ENCODE data around the gene CDKN1C.
"Not testable (repeated sequence)": the region's sequence is repeated elsewhere in the genome, so short reads cannot be mapped to it uniquely, and the experiment has no call there.

The CDKN1C gene

DNA sequence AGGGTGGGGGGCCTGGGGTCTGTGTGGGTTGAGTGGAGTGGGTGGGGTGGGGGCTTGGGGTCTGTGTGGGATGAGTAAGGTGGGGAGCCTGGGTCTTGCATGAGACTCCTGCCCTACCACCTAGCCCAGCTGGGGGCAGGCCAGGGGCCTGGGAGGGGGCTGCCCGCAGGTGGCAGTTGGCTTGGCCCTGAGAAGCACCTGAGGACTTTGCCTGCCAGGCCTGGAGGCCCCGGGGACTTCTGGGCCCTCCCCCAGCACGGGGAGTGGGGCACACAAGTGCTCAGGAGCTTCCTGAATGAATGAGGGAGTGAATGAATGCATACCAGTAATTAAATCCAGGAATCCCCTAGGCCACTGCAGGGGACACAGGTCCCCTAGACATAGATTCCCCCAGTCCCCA lies 37.1 kb upstream of the CDKN1C start:
- no peak for DNase-seq

DNA sequence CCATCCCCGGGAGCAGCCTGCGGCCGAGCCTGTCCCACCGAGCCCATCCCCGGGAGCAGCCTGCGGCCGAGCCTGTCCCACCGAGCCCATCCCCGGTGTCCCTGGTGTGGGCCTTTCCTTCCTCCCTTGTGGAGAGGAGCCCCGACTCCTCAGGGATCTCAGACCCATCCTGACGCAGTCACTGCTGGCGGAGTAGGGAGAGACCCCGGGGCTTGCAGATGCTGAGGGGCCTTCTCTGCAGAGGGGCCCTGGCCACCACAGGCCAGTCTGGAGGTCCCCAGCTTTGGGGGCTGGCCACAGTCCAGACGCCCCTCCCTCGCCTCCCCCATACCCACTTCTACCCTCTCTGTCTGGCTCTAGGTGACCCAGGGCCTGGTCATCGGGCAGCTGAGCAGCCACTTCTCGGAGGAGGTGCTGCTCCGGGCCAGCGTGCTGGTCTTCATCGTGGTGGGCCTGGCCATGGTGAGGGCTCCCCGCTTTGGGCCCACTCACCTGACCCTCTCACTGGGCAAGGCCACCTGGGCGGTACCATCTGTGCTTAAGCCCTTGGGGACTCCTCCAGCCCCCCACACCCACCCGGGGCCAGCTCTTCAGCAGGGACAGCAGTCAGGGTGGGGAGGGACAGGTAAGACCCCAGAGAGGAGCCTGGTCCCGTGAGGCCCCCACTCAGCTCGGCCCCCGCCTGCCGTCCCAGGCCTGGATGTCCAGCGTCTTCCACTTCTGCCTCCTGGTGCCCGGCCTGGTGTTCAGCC lies 36.3 kb upstream of the CDKN1C start:
- no peak for DNase-seq

GRCh38 chr11:2921261-2921660 lies 35.7 kb upstream of the CDKN1C start:
- no peak for DNase-seq

DNA sequence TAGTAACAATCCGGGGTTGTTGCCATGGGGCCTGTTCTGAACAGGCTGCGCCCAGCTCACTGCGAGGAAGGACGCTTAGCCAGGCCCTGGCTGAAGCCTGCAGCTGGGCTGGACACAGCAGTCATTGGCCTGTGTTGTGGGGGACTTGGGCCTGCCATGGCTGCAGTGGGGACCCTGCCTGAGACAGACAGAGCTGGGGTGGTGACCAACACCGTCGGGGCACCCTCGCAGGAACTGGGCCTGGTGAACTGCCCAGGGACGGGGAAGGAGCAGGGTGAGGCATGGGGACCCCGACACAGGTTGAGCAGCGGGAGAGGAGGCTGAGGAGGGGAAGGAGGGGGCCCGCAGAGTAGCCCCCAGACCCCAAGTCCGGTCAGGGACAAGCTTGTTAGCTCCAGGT lies 34.8 kb upstream of the CDKN1C start:
- no peak for DNase-seq

- DNase-seq, result no peak
These were observed 34.3 kb upstream of the CDKN1C start for GRCh38 chr11:2919837-2920236.

DNA sequence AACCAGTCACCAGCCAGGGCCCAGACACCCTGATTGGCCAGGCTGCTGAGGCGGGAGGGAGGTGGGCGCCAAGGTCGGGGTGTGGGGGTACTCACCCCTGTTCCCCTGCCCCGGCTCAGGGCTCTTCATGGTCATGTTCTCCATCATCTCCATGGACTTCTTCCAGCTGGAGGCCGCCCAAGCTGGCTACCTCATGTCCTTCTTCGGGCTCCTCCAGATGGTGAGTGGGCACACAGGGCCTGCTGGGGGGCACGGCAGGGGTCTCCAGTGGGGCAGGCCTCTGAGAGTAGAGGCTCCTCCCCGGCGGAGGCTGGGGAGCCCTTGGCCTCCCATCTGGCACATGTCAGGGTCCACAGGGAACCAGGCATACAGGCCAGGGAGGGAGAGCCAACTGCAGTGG lies 33.6 kb upstream of the CDKN1C start:
- DNase-seq, result no peak

DNA sequence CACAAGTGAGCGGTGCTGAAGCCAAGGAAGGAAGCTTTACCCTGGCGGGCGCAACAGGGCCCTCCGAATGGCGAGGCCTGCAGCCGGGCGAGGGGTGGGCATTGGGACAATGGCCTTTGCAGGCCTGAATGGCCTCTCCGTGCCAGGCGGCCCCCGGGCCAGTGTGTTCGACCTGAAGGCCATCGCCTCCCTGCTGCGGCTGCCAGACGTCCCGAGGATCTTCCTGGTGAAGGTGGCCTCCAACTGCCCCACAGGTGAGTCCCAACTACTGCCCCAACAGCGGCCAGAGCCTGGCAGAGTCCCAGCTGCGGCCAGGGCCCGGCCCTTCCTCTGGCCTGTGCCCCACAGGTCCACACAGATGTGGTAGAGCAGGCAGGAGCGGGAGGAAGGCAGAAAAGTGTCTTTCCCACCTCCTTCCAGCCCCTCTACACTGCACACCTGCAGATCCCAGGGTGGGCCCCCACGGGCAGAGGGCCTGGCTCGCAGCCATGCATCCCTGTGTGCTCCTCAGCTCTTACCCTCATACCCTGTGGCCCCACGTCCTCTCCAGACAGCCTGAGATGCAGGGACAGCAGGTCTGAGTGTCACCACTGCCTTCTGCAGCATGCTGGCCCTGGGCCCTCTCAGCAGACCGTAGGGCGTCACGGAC lies 32.4 kb upstream of the CDKN1C start:
- DNase-seq, result no peak

DNA sequence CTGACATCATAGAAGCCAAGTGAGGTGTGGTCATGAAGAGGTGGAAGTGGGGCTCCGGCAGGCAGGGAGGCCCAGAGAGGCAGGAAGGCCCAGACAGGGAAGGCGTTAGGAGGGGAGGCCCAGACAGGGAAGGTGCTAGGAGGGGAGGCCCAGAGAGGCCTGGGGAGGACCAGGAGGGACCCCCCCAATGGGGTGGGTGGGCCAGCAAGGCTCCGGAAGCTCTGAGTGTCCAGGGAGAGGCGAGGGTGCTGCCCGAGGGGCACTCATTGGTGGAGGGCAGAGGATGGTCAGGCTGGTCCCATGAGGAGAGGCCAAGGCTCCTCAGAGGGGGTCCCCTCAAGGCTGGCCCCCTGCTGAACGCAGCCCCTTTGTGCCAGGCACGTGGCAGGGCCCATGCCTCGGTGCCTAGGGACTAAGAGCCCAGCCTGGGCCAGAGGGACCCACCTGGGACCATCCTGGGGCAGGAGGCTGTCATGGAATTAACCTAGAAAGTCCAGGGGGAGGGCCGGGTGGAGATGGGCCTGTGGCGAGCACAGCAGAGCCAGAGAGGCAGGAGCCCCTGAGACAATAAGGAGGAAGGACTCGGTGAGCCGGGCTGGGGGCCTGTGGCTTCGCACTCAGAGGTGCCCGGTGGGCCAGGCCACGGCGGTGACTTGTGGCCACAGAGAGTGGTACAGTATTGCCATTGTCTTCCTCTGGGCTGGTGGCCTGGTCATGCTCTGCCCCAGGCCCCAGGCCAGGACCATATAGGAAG lies 31.5 kb upstream of the CDKN1C start:
- no peak for DNase-seq

DNA sequence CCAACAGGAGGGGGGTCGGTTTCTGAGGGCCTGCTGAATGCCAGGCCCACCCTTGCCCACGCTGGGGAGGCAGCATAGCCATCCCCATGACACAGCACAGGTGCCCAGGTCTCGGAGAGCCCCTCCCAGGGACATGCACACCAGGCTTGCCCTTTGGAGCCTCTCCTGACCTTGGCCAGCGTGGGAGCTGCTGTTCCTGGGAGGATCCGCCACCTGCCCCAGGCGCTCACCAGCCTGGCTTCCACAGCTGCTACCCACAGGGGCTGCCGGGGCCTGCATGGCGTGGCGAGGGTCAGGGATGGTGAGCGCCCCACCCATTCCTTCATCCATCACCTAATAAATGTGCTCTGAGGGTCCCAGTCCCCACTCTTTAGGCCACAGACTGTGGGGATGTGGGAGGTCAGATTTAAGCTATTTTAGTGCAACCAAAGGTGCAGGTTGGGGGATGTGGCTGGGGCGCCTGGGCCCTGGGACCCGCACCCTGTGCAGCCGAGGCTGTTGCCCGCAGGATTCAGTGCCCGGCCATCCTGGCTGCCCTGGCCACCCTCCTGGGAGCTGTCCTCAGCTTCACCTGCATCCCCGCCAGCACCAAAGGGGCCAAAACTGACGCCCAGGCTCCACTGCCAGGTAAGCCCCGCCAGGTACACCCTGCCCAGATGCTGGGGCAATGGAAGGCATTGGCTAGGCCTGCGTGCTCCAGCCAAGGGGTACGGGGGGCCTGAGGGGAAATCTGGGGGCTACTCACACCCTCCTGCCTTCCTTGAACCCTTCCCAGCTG lies 30.7 kb upstream of the CDKN1C start:
- no peak for DNase-seq

DNA sequence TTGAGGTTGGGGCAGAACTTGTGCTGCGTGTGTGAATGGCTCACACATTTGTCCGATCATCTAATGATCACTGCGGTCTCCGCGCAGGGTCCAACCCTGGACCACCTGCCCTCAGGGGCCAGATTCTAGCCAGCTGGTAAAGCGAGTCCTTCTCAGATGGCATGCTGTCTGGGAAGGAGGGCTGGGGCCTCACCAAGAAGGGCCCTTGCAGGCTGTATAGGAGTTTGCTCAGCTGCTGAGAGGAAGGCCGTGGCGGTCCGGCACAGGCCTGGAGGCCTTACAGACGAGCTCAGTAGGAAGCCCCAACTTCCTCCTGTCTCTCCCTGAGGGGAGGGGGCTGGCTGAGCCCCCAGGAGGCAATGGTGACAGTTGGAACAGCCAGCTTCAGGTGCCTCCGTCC lies 29.9 kb upstream of the CDKN1C start:
- no peak for DNase-seq

DNA sequence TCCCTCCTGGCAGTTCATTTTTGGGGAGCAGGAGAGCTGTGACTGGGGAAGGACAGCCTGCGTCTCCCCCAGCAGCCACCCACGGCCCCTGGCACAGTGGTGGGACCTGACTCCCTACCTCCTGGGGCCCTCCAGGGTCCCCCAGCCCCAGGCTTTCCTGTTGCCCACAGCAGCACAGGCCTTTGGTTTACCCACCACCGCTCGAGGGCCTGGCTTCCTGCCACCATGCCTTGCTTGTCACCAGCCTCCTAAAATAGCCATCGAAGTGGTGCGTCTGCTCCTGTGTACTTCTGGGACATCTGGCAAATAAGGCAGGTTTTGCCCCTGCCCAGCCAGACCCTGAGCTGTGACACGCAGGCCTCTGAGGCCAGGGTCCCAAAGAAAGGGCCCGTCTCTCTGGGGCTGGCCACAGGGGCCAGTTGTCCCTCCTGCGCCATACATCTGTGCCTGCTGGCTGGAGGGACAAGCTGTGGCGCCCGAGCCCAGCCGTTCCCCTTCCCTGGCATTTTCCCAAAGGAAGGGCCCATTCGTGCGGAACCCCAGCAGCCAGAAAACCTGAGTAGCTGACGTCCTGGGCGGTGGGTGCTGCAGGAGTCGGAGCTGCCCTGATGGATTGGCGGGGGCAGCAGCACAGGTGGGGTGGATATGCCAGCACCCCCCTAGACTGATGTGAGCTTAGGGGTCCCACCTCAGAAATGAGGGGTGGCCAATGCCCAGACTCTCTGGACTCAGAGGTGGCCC lies 29.1 kb upstream of the CDKN1C start:
- DNase-seq, result no peak

GRCh38 chr11:2913776-2914175 lies 28.2 kb upstream of the CDKN1C start:
- DNase-seq, result no peak

- no peak for DNase-seq
These were observed 27.4 kb upstream of the CDKN1C start for GRCh38 chr11:2913019-2913431.

GRCh38 chr11:2912498-2912897 lies 26.9 kb upstream of the CDKN1C start:
- DNase-seq, result peak; percentile 81

GRCh38 chr11:2911785-2912391 lies 26.3 kb upstream of the CDKN1C start:
- DNase-seq, result no peak

- no peak for DNase-seq
These were observed 25.7 kb upstream of the CDKN1C start for GRCh38 chr11:2911088-2911784.

DNA sequence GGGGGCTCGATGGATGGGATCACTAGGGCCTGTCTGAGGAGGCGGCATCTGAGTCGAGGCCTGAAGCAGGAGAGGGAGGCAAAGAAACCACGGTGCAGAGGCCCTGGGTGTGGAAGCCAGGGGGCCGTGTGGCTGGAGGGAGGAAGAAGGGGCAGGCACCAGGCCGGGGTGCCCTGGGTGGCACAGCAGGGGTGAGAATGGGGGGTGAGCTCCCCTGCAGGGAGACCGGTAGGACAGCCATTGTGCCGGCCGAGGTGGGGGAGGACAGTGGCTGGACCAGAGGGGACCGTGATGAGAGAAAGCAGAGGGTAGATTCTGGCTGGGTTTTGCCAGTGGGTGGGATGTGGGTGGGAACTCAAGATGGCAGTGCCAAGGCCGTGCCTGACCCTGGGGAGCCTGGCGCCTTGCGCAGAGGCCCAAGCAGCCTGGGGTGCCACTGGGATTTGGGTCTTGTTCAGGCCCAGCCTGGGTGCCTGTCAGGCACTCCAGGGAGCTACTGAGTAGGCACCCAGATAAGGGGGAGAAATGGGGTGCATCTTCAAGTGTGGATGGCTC lies 24.9 kb upstream of the CDKN1C start:
- no peak for DNase-seq

DNA sequence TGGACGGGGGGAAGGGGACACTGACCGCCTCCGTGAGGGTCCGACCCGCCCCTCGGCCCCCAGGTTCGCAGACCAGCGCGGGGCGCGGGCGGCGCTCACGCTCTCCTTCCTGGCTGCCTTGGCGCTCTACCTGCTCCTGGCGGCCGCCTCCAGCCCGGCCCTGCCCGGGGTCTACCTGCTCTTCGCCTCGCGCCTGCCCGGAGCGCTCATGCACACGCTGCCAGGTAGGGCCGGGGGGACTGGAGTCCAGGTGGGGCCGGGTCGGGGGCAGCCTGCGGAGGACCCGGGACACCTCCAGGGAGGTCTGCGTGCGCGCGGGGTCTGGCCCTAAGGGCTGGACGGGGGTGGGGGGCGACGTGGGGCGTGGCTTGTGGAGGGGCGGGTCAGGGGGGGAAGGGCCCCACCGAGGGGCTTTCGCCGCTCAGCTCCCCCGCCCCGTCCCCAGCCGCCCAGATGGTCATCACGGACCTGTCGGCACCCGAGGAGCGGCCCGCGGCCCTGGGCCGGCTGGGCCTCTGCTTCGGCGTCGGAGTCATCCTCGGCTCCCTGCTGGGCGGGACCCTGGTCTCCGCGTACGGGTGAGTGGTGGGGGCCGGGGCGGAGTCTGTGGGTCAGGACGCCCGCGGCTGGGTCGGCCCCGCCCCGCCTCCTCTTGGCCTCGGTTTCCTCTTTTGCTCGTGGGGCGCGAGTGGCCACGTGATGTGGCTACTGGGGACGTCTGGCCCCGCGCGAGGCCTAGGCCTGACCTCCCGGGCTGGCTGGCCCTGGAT lies 23.7 kb upstream of the CDKN1C start:
- no peak for DNase-seq

GRCh38 chr11:2908130-2908529 lies 22.6 kb upstream of the CDKN1C start:
- no peak for DNase-seq

DNA sequence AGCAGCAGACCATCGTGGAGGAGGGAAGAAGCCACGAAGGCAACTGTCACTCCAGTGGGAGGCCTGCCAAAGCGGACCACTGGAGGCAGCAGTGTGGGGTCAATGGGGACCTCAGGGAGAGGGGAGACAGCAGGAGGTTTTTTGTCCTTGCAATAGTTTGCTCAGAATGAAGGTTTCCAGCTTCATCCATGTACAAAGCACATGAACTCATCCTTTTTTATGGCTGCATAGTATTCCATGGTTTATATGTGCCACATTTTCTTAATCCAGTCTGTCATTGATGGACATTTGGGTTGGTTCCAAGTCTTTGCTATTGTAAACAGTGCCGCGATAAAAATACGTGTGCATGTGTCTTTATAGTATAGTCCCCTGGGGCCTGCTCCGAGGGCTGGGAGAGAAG lies 19.7 kb upstream of the CDKN1C start:
- DNase-seq, result not testable (repeated sequence)

All from NCI-H226 (cell line).